HG02623 (cell line): ENCODE data around the gene SHC3.

Experiments used
- ATAC-seq: cut with Tn5 transposase; IDR thresholded peaks from one replicate; pipeline ENCODE4 v1.9.1; 2021; ENCODE audit warnings: moderate library complexity; ENCODE audit not compliant: unreplicated experiment

The SHC3 gene

GRCh38 chr9:89029788-89030187 is 148.8 kb downstream of the SHC3 start:
- ATAC-seq = no peak

- ATAC-seq = no peak
Measured at GRCh38 chr9:89026876-89027275, 151.7 kb downstream of the SHC3 start.

GRCh38 chr9:89025553-89025952 is 153.1 kb downstream of the SHC3 start:
- no peak for ATAC-seq

GRCh38 chr9:89024727-89025126 is 153.9 kb downstream of the SHC3 start:
- no peak for ATAC-seq

- no peak for ATAC-seq
Measured at GRCh38 chr9:89023740-89024139, 154.9 kb downstream of the SHC3 start.

- no peak for ATAC-seq
Measured at GRCh38 chr9:89022902-89023301, 155.7 kb downstream of the SHC3 start.

GRCh38 chr9:89022001-89022759 is 156.4 kb downstream of the SHC3 start:
- no peak for ATAC-seq

GRCh38 chr9:89021154-89021803 is 157.3 kb downstream of the SHC3 start:
- no peak for ATAC-seq

GRCh38 chr9:89020754-89021153 is 157.9 kb downstream of the SHC3 start:
- no peak for ATAC-seq

- no peak for ATAC-seq
Measured at GRCh38 chr9:89015336-89015735, 163.3 kb downstream of the SHC3 start.

GRCh38 chr9:89014153-89014552 is 164.5 kb downstream of the SHC3 start:
- no peak for ATAC-seq

- no peak for ATAC-seq
Measured at GRCh38 chr9:89013660-89014059, 165.0 kb downstream of the SHC3 start.

- ATAC-seq = no peak
Measured at GRCh38 chr9:89012294-89013042, 166.2 kb downstream of the SHC3 start.

- no peak for ATAC-seq
Measured at GRCh38 chr9:89011683-89012082, 166.9 kb downstream of the SHC3 start.

GRCh38 chr9:89010526-89011111 is 168.0 kb downstream of the SHC3 start:
- no peak for ATAC-seq

- no peak for ATAC-seq
Measured at GRCh38 chr9:89010056-89010455, 168.6 kb downstream of the SHC3 start.

GRCh38 chr9:89009546-89009840 is 169.1 kb downstream of the SHC3 start:
- no peak for ATAC-seq

- ATAC-seq = no peak
Measured at GRCh38 chr9:89008744-89009545, 169.7 kb downstream of the SHC3 start.

GRCh38 chr9:89008055-89008743 is 170.4 kb downstream of the SHC3 start:
- ATAC-seq = no peak
